Right ventricle myocardium inferior (tissue), 1 donor: ENCODE results near the gene ABCD1. TPM values are rescaled to one million over a fixed set of nuclear protein-coding genes. Genes with fewer than 3 reads are reported as not detected.
A peak's percentile ranks its signal among the peaks of the same experiment; 100 is the strongest.
"Not testable (repeated sequence)": the region's sequence is repeated elsewhere in the genome, so short reads cannot be mapped to it uniquely, and the experiment has no call there.

Source experiments
- ATAC-seq: fragments of 200-7000 bp; cut with Tn5 transposase; one replicate; pipeline ENCODE4 v1.9.1; 2020; ENCODE audit warnings: mild to moderate bottlenecking, moderate library complexity
- DNase-seq: peaks from one replicate; pipeline ENCODE4 v3.0.0; 2021; ENCODE audit errors: missing footprints
- intact Hi-C: fragments of 100-400 bp; cut with DNase I; formaldehyde crosslinking; loops from one replicate; pipeline ENCODE4 v1.11.0; 2022
- total RNA-seq: library from RNA; stranded (reverse); fragmentation: NEBNext Ultra II Directional; extraction: Animal tissue kit (Norgen Biotek cat#: 25700); gene quantifications from one replicate; pipeline ENCODE4 v1.2.1, GENCODE V29; 2021
- donor health status: DM: no; HTN: yes; CAD: no; lungs with severe emphysema.

Gene ABCD1
- total RNA-seq, 1 donor from 2014 or later, result 16.4 TPM

DNA sequence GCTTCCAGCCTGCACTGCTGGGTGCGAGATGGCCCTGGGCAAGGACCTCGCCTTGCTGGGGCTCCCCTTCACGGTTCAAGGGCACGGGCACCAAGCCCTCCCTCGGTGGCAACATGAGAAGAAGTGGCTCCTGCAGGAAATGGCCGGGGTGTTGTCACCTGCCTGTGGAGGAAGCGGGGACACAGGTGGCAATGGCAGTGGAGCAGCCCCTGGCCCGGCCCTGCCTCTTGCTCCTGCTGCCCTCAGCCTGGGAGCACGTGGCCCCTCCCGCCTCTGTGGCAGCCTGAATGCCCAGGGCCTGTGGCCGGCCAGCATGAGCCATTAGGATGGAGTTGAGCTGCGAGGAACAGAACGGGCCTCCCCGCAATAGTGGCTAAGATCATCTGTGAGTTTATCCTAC is 16.8 kb downstream of the ABCD1 start:
- intact Hi-C loops, result no loop called here

GRCh38 chrX:153742111-153742510 is 17.5 kb downstream of the ABCD1 start:
- DNase-seq, ATAC-seq, intact Hi-C loops: not testable (repeated sequence)

More for the DNA sequence above, 16.8 kb downstream of the ABCD1 start:
- ATAC-seq (no peak), DNase-seq (no peak)

DNA sequence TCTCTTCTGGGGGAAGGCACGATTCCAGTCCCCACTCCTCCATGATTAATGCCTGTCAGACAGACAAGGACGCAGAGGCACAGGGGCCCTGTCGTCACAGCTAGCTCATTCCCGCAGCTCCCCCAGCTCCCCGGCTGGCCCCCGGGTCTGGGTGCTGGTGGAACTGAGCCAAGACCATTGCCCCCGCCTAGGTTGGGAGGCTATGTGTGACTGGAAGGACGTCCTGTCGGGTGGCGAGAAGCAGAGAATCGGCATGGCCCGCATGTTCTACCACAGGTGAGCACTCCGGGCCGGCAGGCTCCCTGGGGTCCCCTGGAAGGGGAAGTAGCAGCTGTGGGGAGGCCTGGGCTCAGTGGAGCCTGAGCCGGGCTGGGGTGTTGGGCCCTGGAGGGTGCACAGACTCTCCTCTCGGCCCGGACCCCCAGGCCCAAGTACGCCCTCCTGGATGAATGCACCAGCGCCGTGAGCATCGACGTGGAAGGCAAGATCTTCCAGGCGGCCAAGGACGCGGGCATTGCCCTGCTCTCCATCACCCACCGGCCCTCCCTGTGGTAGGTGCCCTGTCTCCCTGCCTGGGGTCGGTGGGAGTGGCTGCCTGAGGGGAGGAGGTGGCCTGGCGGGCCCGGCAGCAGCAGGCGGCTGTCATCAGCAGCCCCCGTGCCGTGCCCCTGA is 18.3 kb downstream of the ABCD1 start:
- ATAC-seq, DNase-seq, intact Hi-C loops: not testable (repeated sequence)

- ATAC-seq, DNase-seq, intact Hi-C loops: not testable (repeated sequence)
These were observed 19.0 kb downstream of the ABCD1 start for GRCh38 chrX:153743468-153744209.

DNA sequence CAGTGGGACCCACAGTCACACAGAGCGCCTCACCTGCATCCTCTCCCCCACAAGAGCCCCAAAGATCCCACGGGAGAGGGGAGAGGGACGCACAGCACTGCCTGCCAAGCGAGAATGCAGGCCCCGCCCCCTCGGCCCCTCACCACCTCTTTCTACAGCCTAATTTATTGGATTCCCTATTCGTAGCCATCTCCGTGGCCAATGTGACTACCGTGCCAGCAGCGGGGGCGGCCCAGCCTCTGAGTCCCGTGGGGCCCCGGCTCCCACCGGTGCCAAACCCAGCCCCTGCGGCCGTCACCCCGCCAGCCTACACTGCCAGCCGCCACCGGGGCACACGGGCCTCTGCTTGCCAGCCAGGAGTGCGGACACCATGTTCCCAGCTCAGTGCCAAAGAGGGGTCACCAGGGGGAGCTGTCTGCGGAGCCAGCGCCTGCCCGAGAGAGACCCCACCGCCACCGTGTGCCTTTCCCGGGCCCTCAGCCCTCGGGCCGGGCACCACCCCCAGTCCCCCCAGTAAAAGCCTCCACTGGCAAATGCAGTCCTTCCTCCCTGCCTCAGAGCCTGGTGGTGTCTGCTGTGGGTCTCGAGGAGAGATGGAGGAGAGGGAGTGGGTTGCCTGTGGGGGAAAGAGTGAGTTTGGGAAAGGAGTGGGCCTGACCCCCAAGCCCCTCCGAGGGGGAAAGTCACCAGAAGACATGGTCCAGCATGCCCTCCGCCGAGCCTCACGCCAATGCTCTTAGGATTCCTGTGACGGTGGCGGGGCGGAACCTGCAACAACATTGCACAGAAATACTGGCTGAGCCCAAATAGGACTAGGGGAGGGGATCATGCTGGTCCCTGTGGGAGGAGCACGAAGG is 19.8 kb downstream of the ABCD1 start:
- intact Hi-C loops, result no loop called here
- DNase-seq, result no peak
- ATAC-seq, result no peak

GRCh38 chrX:153745067-153745433 is 20.4 kb downstream of the ABCD1 start:
- DNase-seq, ATAC-seq, intact Hi-C loops: not testable (repeated sequence)

GRCh38 chrX:153746359-153746758 is 21.7 kb downstream of the ABCD1 start:
- intact Hi-C loops, result no loop called here

DNA sequence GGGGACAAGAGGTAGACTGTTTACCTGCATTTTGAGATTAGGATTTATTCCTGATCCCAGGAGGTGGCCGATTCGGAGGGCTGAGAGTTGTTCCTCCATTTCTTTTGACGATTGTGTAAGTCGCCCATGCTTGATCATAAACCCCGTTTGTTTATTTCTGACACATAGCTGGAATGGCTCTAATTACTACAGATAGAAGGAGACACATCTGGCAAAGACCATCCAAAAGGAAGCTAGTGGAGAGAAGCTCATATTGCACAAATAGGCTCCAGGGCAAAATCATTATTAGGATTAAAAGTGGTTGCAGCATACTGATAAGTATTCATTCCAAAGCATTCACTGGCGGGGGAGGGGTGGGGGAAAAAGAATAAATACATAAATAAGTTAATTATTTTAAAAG is 22.3 kb downstream of the ABCD1 start:
- DNase-seq, ATAC-seq, intact Hi-C loops: not testable (repeated sequence)

More at GRCh38 chrX:153746359-153746758, 21.7 kb downstream of the ABCD1 start:
- ATAC-seq (no peak), DNase-seq (no peak)

GRCh38 chrX:153749017-153749416 is 24.4 kb downstream of the ABCD1 start:
- ATAC-seq, DNase-seq, intact Hi-C loops: not testable (repeated sequence)

GRCh38 chrX:153750127-153750774 is 25.6 kb downstream of the ABCD1 start:
- no peak for ATAC-seq
- intact Hi-C loops, result no loop called here

DNA sequence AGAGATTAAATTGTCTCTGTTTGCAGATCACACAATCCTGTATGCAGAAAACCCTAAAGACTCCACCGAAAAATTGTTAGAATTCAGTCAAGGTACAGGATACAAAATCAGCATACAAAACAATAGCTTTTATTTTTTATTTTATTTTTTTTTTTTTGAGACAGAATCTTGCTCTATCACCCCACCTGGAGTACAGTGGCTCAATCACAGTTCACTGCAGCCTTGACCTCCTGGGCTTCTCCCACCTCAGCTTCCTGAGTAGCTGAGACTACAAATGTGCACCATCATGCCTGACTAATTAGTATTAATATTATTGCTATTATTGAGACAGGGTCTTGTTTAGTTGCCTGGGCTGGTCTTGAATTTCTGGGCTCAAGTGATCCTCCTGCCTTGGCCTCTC is 30.5 kb downstream of the ABCD1 start:
- intact Hi-C loops, result no loop called here
- no peak for ATAC-seq
- DNase-seq, result no peak

More at GRCh38 chrX:153750127-153750774, 25.6 kb downstream of the ABCD1 start:
- DNase-seq, result no peak

- no peak for ATAC-seq
- intact Hi-C loops, result no loop called here
These were observed 37.2 kb downstream of the ABCD1 start for GRCh38 chrX:153761863-153762262.

GRCh38 chrX:153762626-153763173 is 38.0 kb downstream of the ABCD1 start:
- ATAC-seq, result no peak
- intact Hi-C loops, result no loop called here
- no peak for DNase-seq

More at GRCh38 chrX:153761863-153762262, 37.2 kb downstream of the ABCD1 start:
- DNase-seq, result no peak

- ATAC-seq (no peak), DNase-seq (no peak)
- intact Hi-C loops, result no loop called here
These were observed 38.8 kb downstream of the ABCD1 start for GRCh38 chrX:153763298-153763932.

- ATAC-seq (peak; percentile 84), DNase-seq (peak; percentile 89)
- intact Hi-C loops, result loop anchor here (1.0 kb wide), 1 partner anchor 189 kb away; no protein-coding TSS in a partner anchor
These were observed 39.5 kb downstream of the ABCD1 start, which contains the start of gene PLXNB3 for GRCh38 chrX:153763989-153764755. Gene PLXNB3, plus strand, starts transcription at chrX:153764249. Its CDS starts 1,287 bp downstream, at chrX:153765536.

DNA sequence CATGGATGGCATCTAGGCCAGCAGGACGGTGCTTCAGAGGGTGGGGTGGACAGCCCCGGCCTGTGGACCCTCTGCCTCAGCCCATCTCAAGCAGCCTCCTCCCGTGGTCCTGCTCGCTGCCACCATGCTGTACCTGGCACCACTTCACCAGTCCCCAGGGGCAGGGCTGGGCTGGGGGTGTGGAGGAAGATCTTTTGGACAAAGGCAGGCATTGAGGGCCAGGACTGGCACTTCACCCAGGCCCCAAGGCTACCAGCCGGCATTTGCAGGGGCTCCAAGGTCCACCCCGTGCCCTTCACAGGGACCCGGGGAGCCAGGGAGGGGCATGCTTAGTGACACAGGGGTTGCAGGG is 40.1 kb downstream of the ABCD1 start:
- DNase-seq (no peak), ATAC-seq (no peak)
- intact Hi-C loops, result loop anchor here (1.0 kb wide), 1 partner anchor 189 kb away; no protein-coding TSS in a partner anchor
